Gastrocnemius medialis (tissue), 4 donors: ENCODE measurements around the gene DBP. TPM values are rescaled to one million over a fixed set of nuclear protein-coding genes. Genes with fewer than 3 reads are reported as not detected.

Source experiments
- ATAC-seq, 2 donors: fragments of 150-250 bp; one replicate each; pipeline ENCODE4 v1.9.1; 2016
- DNase-seq, 2 donors: peaks; one replicate each; pipeline ENCODE4 v3.0.0-alpha.2; 2019
- H3K27ac ChIP-seq, 4 donors: fragments of 200-600 bp; sonication (generic); 1 replicate in 1 of 4; 2 replicates in 3 of 4; pipeline ENCODE4 v1.5.1; 2016 to 2018; ENCODE audit warnings: mild to moderate bottlenecking in 2 of 4, moderate library complexity in 1 of 4
- H3K27me3 ChIP-seq, 3 donors: fragments of 200-600 bp; sonication (generic) in 2 of 3; 1 replicate in 1 of 3; 2 replicates in 2 of 3; pipeline versions ENCODE4 v1.5.1 to v1.6.0; 2016 to 2019; ENCODE audit warnings: mild to moderate bottlenecking in 1 of 3, moderate library complexity in 1 of 3
- H3K36me3 ChIP-seq, 2 donors: fragments of 200-600 bp; sonication (generic) in 1 of 2; one replicate each; pipeline ENCODE4 v1.5.1; 2017 to 2018
- H3K4me1 ChIP-seq, 2 donors: fragments of 200-600 bp; sonication (generic) in 1 of 2; one replicate each; pipeline ENCODE4 v1.5.1; 2016 to 2017; ENCODE audit warnings: mild to moderate bottlenecking in 2 of 2
- H3K4me3 ChIP-seq, 4 donors: fragments of 200-600 bp; sonication (generic) in 3 of 4; 1 replicate in 1 of 4; 2 replicates in 3 of 4; pipeline ENCODE4 v1.5.1; 2016 to 2019; ENCODE audit warnings: mild to moderate bottlenecking in 2 of 4
- H3K9me3 ChIP-seq, 3 donors: fragments of 200-600 bp; sonication (generic) in 2 of 3; 1 replicate in 1 of 3; 2 replicates in 2 of 3; pipeline ENCODE4 v1.5.1; 2016 to 2019
- POLR2A ChIP-seq, 2 donors: fragments of 450-650 bp; IDR thresholded peaks; one replicate each; pipeline ENCODE4 v1.6.1; 2017; ENCODE audit warnings: antibody characterized with exemption in 2 of 2, mild to moderate bottlenecking in 2 of 2, moderate library complexity in 2 of 2
- in situ Hi-C, 4 donors: fragments of 200-750 bp; cut with MboI; loops; one replicate each; pipeline versions ENCODE4 v1.15.0 to v1.8.0; 2017; ENCODE audit warnings: low sequenced_read_pairs in 4 of 4
- intact Hi-C: fragments of 100-400 bp; cut with DNase I; formaldehyde crosslinking; loops from one replicate; pipeline ENCODE4 v1.15.1; 2023; ENCODE audit warnings: low total_unique reads
- total RNA-seq, 4 donors: library from RNA; depleted of rRNA; stranded (reverse); fragments of >200 nt; gene quantifications; one replicate each; pipeline versions ENCODE4 v1.1.0 to v1.2.3, GENCODE V29; 2016
- TF ChIP-seq, protein P1 (sequence below), 5 experiments: fragments of 450-650 bp in 3 of 5; fragments of 200-600 bp in 2 of 5; sonication (generic) in 2 of 5; IDR thresholded peaks in 4 of 5; conservative IDR thresholded peaks in 1 of 5; 1 replicate in 4 of 5; 2 replicates in 1 of 5; pipeline ENCODE4 v1.5.1; 2016 to 2019; ENCODE audit warnings: antibody characterized with exemption in 5 of 5, mild to moderate bottlenecking in 3 of 5, moderate library complexity in 3 of 5

The DBP gene
- total RNA-seq, 4 donors from 2014 or later, result 1.7 to 12.9 (median 4.4) TPM

DNA sequence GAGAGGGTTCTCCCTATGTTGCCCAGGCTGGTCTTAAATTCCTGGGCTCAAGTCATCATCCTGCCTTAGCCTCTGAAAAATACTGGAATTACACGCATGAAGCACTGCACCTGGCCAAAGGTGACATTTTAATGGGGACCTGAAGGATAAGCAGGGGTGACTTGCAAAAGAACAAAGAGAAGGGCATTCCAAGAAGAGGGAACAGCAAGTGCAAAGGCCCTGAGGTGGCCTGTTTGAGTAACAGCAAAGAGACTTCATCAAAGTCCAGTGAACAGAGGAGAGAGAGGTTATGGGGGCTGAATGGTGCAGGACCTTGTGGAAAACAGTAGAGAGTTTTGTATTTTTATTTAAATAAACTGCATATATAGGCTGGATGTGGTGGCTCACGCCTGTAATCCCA lies 4.7 kb upstream of the DBP start:
- intact Hi-C loops (no loop called here), in situ Hi-C loops (loop anchor here in 2 of 4 donors (10.0 to 25.0 kb wide), 2 partner anchors 95 to 103 kb away; partner anchors contain the start of genes IZUMO1 (in 2 of the 2) and RASIP1 (in 2 of the 2))
- DNase-seq (no peak), ATAC-seq (no peak)
- Histone ChIP-seq H3K4me1 (peaks cover 20 to 32% of the 10 kb centered on the region in 2 donors), H3K9me3 (no peaks in the 10 kb centered on the region), H3K27me3 (no peaks in the 10 kb centered on the region), H3K4me3 (no peak overlapping the region), H3K36me3 (no peaks in the 10 kb centered on the region), H3K27ac (no peak overlapping the region)
- TF ChIP-seq, protein P1, sequence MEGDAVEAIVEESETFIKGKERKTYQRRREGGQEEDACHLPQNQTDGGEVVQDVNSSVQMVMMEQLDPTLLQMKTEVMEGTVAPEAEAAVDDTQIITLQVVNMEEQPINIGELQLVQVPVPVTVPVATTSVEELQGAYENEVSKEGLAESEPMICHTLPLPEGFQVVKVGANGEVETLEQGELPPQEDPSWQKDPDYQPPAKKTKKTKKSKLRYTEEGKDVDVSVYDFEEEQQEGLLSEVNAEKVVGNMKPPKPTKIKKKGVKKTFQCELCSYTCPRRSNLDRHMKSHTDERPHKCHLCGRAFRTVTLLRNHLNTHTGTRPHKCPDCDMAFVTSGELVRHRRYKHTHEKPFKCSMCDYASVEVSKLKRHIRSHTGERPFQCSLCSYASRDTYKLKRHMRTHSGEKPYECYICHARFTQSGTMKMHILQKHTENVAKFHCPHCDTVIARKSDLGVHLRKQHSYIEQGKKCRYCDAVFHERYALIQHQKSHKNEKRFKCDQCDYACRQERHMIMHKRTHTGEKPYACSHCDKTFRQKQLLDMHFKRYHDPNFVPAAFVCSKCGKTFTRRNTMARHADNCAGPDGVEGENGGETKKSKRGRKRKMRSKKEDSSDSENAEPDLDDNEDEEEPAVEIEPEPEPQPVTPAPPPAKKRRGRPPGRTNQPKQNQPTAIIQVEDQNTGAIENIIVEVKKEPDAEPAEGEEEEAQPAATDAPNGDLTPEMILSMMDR (IDR thresholded peaks at IDR 0.05 in 4 of 5, conservative IDR thresholded peaks at IDR 0.05 in 1 of 5), result no peak
- TF ChIP-seq POLR2A (IDR thresholded peaks at IDR 0.05), result no peak

DNA sequence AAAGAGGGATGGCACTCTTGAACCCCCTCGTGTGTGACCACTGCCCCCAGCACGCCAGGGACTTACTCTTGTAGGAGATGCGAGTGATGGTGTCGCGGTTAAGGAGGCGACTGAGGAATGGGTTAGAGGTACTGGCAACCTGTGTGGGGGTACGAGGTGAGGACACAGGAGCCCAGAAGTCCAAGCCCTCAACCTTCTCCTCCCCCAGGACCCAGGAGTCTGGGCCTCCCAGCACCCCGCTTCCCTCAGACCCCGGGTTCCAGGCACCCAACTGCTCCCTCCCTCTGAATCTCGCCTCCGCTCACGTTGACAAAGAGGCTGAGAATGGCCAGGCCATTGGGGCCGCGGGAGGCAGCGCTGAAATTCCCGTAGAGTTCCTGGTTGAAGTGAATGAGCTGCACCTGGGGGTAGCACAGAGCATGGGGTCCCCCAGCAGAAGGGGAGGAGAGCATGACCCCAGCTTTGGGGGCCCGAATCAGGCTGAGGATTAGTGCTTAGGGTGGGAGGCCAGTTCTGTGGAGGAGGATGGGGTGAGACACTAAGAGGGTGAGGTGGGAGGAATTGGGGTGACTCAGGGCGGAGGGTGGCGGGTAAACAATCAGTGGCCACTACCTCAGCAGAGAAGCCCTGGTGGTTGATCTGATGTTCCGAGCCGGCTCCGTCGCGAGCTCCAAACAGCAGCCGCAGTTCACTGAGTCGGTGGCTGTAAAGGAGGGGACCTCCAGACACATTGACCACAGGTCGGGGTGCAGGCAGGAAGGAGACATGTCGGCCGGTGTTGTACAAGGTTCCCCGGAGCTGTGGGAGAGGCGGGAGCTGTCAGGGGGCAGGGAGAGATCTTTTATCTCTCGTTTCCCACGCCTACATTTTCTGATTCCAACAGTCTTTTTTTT lies 2.5 kb upstream of the DBP start:
- H3K9me3 ChIP-seq, result no peaks in the 10 kb centered on the region
- H3K4me3 ChIP-seq, result no peak overlapping the region
- in situ Hi-C loops (loop anchor here in 2 of 4 donors (10.0 to 25.0 kb wide), 2 partner anchors 98 to 105 kb away; partner anchors contain the start of genes IZUMO1 (in 2 of the 2) and RASIP1 (in 2 of the 2)), intact Hi-C loops (loop anchor here (2.0 to 10.0 kb wide), 4 partner anchors 147 to 1563 kb away; partner anchors contain the start of genes AKT1S1, MYH14 and TBC1D17)
- no peaks in the 10 kb centered on the region for H3K36me3 ChIP-seq
- no peaks in the 10 kb centered on the region for H3K27me3 ChIP-seq
- peak overlapping the region in 2 of 4 donors; percentile 99 to 100 for H3K27ac ChIP-seq
- TF ChIP-seq POLR2A (IDR thresholded peaks at IDR 0.05), result no peak
- TF ChIP-seq, protein P1 (IDR thresholded peaks at IDR 0.05 in 4 of 5, conservative IDR thresholded peaks at IDR 0.05 in 1 of 5), result no peak
- ATAC-seq (no peak), DNase-seq (no peak)
- peaks cover 16 to 31% of the 10 kb centered on the region in 2 donors for H3K4me1 ChIP-seq

DNA sequence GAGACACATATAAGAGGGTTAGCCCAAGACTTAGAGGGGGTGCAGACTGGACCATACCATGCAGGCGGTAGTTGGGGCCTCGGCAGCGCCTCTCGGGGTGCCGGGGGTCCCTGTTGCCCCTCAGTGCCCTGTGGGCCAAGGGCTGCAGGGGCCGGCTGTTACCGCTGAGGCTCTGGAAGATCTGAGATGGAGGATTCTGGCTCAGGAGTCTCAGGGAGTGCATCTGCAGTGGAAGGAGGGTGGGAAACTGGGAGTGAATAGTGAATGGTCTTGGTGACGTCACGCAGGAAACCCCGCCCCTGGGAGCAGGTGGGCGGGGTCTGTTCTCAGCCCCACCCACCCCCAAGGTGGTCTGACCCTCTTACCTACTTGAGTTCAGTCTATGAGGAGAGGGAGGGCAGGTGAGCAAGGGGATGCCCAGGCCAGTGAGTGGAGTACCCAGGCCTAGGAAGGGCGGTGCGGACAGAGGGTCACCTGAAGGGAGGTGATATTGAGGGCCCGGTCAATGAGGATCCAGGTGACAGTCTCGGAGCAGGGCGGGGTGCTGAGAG lies 1.7 kb upstream of the DBP start:
- DNase-seq, result peak in 1 of 2 donors; percentile 46
- in situ Hi-C loops (loop anchor here in 1 of 4 donors (25.0 kb wide), 1 partner anchor 98 kb away; the partner anchor contains the start of genes IZUMO1 and RASIP1), intact Hi-C loops (loop anchor here (2.0 to 10.0 kb wide), 4 partner anchors 148 to 1563 kb away; partner anchors contain the start of genes AKT1S1, MYH14 and TBC1D17)

More for the DNA sequence above, 1.7 kb upstream of the DBP start:
- H3K36me3 ChIP-seq, result no peaks in the 10 kb centered on the region
- H3K4me3 ChIP-seq, result no peak overlapping the region
- H3K4me1 ChIP-seq, result peaks cover 21 to 31% of the 10 kb centered on the region in 2 donors
- H3K27ac ChIP-seq, result peak overlapping the region; percentile 97 to 100 (median 100)
- H3K9me3 ChIP-seq, result no peaks in the 10 kb centered on the region
- ATAC-seq, result no peak
- no peaks in the 10 kb centered on the region for H3K27me3 ChIP-seq
- no peak for TF ChIP-seq POLR2A (IDR thresholded peaks at IDR 0.05)
- TF ChIP-seq, protein P1 (IDR thresholded peaks at IDR 0.05 in 4 of 5, conservative IDR thresholded peaks at IDR 0.05 in 1 of 5), result no peak
